IMR-90 (cell line): ENCODE data around the gene FCMR. TPM values are rescaled to one million over a fixed set of nuclear protein-coding genes. Genes with fewer than 3 reads are reported as not detected.

Experiments used
- ATAC-seq: fragments of 200-7000 bp; cut with Tn5 transposase; 2 replicates; pipeline ENCODE4 v1.9.1; 2020; ENCODE audit warnings: low read depth, mild to moderate bottlenecking, moderate library complexity
- BruUV-seq: library from RNA; stranded (reverse); fragments of 400-500 nt; replicated peaks from 2 replicates; lab custom pipeline; 2021; lab: Mats Ljungman, UMichigan
- CTCF ChIA-PET: fragments of 300-600 bp; formaldehyde crosslinking; extraction: SDS; loops from one replicate; lab custom pipeline; 2021; ENCODE audit warnings: antibody characterized with exemption; lab: Yijun Ruan, JAX
- POLR2A ChIA-PET: fragments of 300-600 bp; sonication (Branson Sonifier 250); formaldehyde crosslinking; loops from one replicate; lab custom pipeline; 2022; ENCODE audit warnings: antibody characterized with exemption; ENCODE audit not compliant: unreplicated experiment; lab: Charles Lee
- DNase-seq: peaks from one replicate; pipeline ENCODE4 v3.0.0; 2013
- H2AFZ ChIP-seq: replicated peaks from 2 replicates; pipeline ENCODE3; 2013; ENCODE audit warnings: low read length, mild to moderate bottlenecking; ENCODE audit not compliant: poor library complexity
- H2AK5ac ChIP-seq: 2 replicates; pipeline ENCODE4 v1.6.1; 2013; ENCODE audit warnings: low read depth, low read length, inconsistent platforms
- H2AK9ac ChIP-seq: replicated peaks from 2 replicates; pipeline ENCODE3; 2013; ENCODE audit warnings: mild to moderate bottlenecking, low read depth, low read length, moderate library complexity; ENCODE audit not compliant: poor library complexity
- H2BK120ac ChIP-seq: 2 replicates; pipeline ENCODE4 v1.6.1; 2013; ENCODE audit warnings: low read depth, low read length, inconsistent platforms
- H2BK15ac ChIP-seq: 3 replicates; pipeline ENCODE4 v1.6.1; 2013; ENCODE audit warnings: low read depth, low read length, inconsistent platforms
- H2BK20ac ChIP-seq: 2 replicates; pipeline ENCODE4 v1.6.1; 2013; ENCODE audit warnings: low read depth, mild to moderate bottlenecking, inconsistent platforms, low read length, moderate library complexity
- H2BK5ac ChIP-seq: 2 replicates; pipeline ENCODE4 v1.6.1; 2013; ENCODE audit warnings: mild to moderate bottlenecking, low read depth, low read length, inconsistent platforms; ENCODE audit not compliant: poor library complexity, severe bottlenecking
- H3K14ac ChIP-seq: replicated peaks from 2 replicates; pipeline ENCODE4 v1.6.1; 2013; ENCODE audit warnings: low read depth, low read length, inconsistent platforms
- H3K18ac ChIP-seq: 2 replicates; pipeline ENCODE4 v1.6.1; 2013; ENCODE audit warnings: low read depth, low read length, control low read depth
- H3K23ac ChIP-seq: 2 replicates; pipeline ENCODE4 v1.6.1; 2013; ENCODE audit warnings: low read depth, low read length, inconsistent platforms
- H3K27ac ChIP-seq: 2 replicates; pipeline ENCODE4 v1.5.1; 2013; ENCODE audit warnings: mild to moderate bottlenecking, control low read depth, low read length; ENCODE audit not compliant: insufficient read depth
- H3K27me3 ChIP-seq: 2 replicates; pipeline ENCODE4 v1.6.1; 2013; ENCODE audit warnings: low read length; ENCODE audit not compliant: control insufficient read depth, insufficient read depth
- H3K36me3 ChIP-seq: 2 replicates; pipeline ENCODE4 v1.6.1; 2013; ENCODE audit warnings: low read length, mixed read lengths; ENCODE audit not compliant: control insufficient read depth, insufficient read depth
- H3K4ac ChIP-seq: 2 replicates; pipeline ENCODE4 v1.6.1; 2013; ENCODE audit warnings: low read depth, low read length, inconsistent platforms
- H3K4me1 ChIP-seq: 2 replicates; pipeline ENCODE4 v1.6.1; 2013; ENCODE audit warnings: low read length, mixed read lengths; ENCODE audit not compliant: control insufficient read depth, insufficient read depth
- H3K4me2 ChIP-seq: 2 replicates; pipeline ENCODE4 v1.6.1; 2013; ENCODE audit warnings: low read depth, mild to moderate bottlenecking, control low read depth, low read length, moderate library complexity
- H3K4me3 ChIP-seq: 2 replicates; pipeline ENCODE4 v1.5.1; 2013; ENCODE audit warnings: low read depth, mild to moderate bottlenecking, control low read depth, low read length, moderate library complexity; ENCODE audit not compliant: insufficient read depth
- H3K56ac ChIP-seq: 2 replicates; pipeline ENCODE4 v1.6.1; 2013; ENCODE audit warnings: low read length, inconsistent platforms; ENCODE audit not compliant: insufficient read depth; ENCODE audit errors: extremely low read depth
- H3K79me1 ChIP-seq, 2 experiments: 2 replicates each; pipeline ENCODE4 v1.6.1; 2013; ENCODE audit warnings: low read length in 2 of 2, inconsistent platforms in 1 of 2, low read depth in 1 of 2
- H3K9ac ChIP-seq: 2 replicates; pipeline ENCODE4 v1.6.1; 2013; ENCODE audit warnings: low read depth, low read length, control low read depth
- H3K9me1 ChIP-seq: 2 replicates; pipeline ENCODE4 v1.6.1; 2013; ENCODE audit warnings: low read length, inconsistent platforms; ENCODE audit not compliant: insufficient read depth
- H3K9me3 ChIP-seq: 2 replicates; pipeline ENCODE4 v1.6.1; 2013; ENCODE audit warnings: low read length; ENCODE audit not compliant: control insufficient read depth, insufficient read depth
- H4K20me1 ChIP-seq: 2 replicates; pipeline ENCODE4 v1.6.1; 2013; ENCODE audit warnings: low read length, inconsistent platforms; ENCODE audit not compliant: insufficient read depth
- H4K5ac ChIP-seq: 2 replicates; pipeline ENCODE4 v1.6.1; 2013; ENCODE audit warnings: mild to moderate bottlenecking, low read depth, low read length, control low read depth
- H4K8ac ChIP-seq, 2 experiments: 2 replicates each; pipeline ENCODE4 v1.6.1; 2013; ENCODE audit warnings: low read depth in 2 of 2, low read length in 2 of 2, control low read depth in 1 of 2, inconsistent platforms in 1 of 2
- H4K91ac ChIP-seq: 2 replicates; pipeline ENCODE4 v1.6.1; 2013; ENCODE audit warnings: low read depth, low read length, inconsistent platforms; ENCODE audit not compliant: insufficient read depth
- CHD1 ChIP-seq: IDR thresholded peaks from 2 replicates; pipeline ENCODE4 v1.6.1; 2012; ENCODE audit warnings: low read depth, low read length, improper control_type of control experiment
- WGBS, 2 experiments: methylation state at CpG; one replicate each; pipeline versions ENCODE4 v1.1.5 to v1.1.7; 2013; ENCODE audit warnings: missing lambda C conversion rate in 2 of 2; ENCODE audit not compliant: insufficient read length in 1 of 2; ENCODE audit errors: extremely low coverage in 2 of 2; 5-methylcytosine and 5-hydroxymethylcytosine counted together
- dilution Hi-C: fragments of 300-500 bp; cut with HindIII; formaldehyde crosslinking; loops from one replicate; pipeline ENCODE4 v1.14.3; 2018; ENCODE audit warnings: low sequenced_read_pairs; ENCODE audit not compliant: unreplicated experiment
- in situ Hi-C: fragments of 300-500 bp; cut with MboI; formaldehyde crosslinking; loops from 3 replicates; pipeline ENCODE4 v1.14.3; 2019; ENCODE audit warnings: low sequenced_read_pairs, inconsistent platforms, mixed read lengths
- intact Hi-C: fragments of 100-400 bp; cut with micrococcal nuclease; formaldehyde crosslinking; loops from 2 replicates; pipeline ENCODE4 v1.10.0; 2022
- polyA plus RNA-seq, 3 experiments: library from polyadenylated mRNA; depleted of rRNA; stranded (reverse); fragments of >200 nt; gene quantifications; 2 replicates each; pipeline ENCODE4 v1.2.3, GENCODE V29; 2012; ENCODE audit warnings: low replicate concordance in 1 of 3
- total RNA-seq: library from RNA; depleted of rRNA; stranded (reverse); fragments of >200 nt; gene quantifications from 2 replicates; pipeline ENCODE4 v1.2.3, GENCODE V29; 2012

FCMR gene
- total and polyA plus RNA-seq, 2 of the 4 experiments (the other 2 are of a cell fraction), result 0.09 TPM; not detected in 1

DNA sequence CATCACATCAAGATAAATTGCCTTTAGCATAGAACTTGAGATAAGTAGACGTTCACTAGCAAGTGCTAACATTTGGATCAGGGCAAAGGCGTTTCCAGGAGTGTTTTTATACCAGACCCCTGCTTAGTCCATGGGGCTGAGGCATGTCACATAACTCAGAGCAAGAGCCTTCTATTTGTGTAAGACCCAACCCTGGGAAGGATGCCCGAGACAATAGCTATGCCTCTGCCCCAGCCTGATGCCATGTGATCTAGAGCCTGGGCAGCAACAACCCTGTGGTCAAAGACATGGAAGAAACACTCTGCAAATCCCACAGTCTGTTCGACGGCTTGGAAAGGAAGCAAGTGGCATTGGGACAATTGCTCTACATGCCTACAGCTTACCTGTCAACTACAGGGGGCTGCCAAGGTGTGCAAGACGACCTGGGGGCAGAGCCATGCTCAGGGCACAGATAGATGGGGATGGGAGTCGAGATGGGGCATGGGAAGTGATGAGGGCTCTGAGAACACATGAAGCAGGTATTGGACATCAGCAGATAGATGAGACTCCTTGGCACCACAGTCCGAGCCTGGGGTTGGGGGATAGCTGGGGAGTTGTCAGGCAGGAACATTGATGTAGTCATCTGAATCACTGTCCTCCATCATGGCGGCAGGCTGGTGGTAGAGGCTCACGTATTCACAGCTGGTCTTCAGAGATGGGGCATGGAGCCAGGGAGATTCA is 17.2 kb downstream of the FCMR start:
- ChIA-PET POLR2A (no interaction called here), CTCF (no interaction called here)
- no peak overlapping the region for H3K9ac ChIP-seq
- H3K27me3 ChIP-seq, result peaks cover 3% of the 10 kb centered on the region; the same call in 1 of the 2 replicates
- no peak for DNase-seq
- peaks cover 0 to 11% of the 10 kb centered on the region in 2 experiments; a peak in 2 of 4 replicates for H3K79me1 ChIP-seq
- peak overlapping the region; percentile 48 for H3K27ac ChIP-seq
- in situ Hi-C loops, result no loop called here
- H3K9me1 ChIP-seq, result peaks cover 18% of the 10 kb centered on the region
- no TSS peak for BruUV-seq
- peak overlapping the region; percentile 27 to 75 for H4K8ac ChIP-seq
- H3K23ac ChIP-seq, result peak overlapping the region; percentile 61
- H4K20me1 ChIP-seq, result no peaks in the 10 kb centered on the region
- H4K5ac ChIP-seq, result peak overlapping the region; percentile 25; the same call in 1 of the 2 replicates
- H2BK120ac ChIP-seq, result peak overlapping the region; percentile 89
- peaks cover 6% of the 10 kb centered on the region for H3K4me1 ChIP-seq
- no peak for ATAC-seq
- peak overlapping the region; percentile 32 for H3K18ac ChIP-seq
- H4K91ac ChIP-seq, result peak overlapping the region; percentile 94
- H2AK9ac ChIP-seq, result peak overlapping the region; percentile 28
- WGBS, 2 experiments, result 83% methylated on average over 2 of the region's 10 CpGs; no CpG with 5 or more reads in 1 of the 2 experiments
- H3K4ac ChIP-seq, result peak overlapping the region; percentile 89
- H3K9me3 ChIP-seq, result no peaks in the 10 kb centered on the region
- no peak overlapping the region for H3K4me2 ChIP-seq
- TF ChIP-seq CHD1, result no peak
- H3K36me3 ChIP-seq, result no peaks in the 10 kb centered on the region
- H3K14ac ChIP-seq, result peak overlapping the region; percentile 65
- peak overlapping the region; percentile 76 for H2BK5ac ChIP-seq
- peak overlapping the region; percentile 94 for H2BK20ac ChIP-seq
- dilution Hi-C loops, result no loop called here
- H2AK5ac ChIP-seq, result peak overlapping the region; percentile 98
- no peak overlapping the region for H3K4me3 ChIP-seq
- H2BK15ac ChIP-seq, result peak overlapping the region; percentile 96
- intact Hi-C loops, result loop anchor here (1.0 kb wide), 1 partner anchor 33 kb away; no protein-coding TSS in a partner anchor
- H2AFZ ChIP-seq, result peak overlapping the region; percentile 90
- H3K56ac ChIP-seq, result 0 out of 2 replicates have a peak overlapping the region, but pooled peaks have one; percentile 1
